Bronchial epithelial cell (primary cell): Measurements from ENCODE around the gene GATC. TPM values are rescaled to one million over a fixed set of nuclear protein-coding genes. Genes with fewer than 3 reads are reported as not detected.

Experiments used
- DNase-seq: peaks from one replicate; pipeline ENCODE4 v3.0.0-alpha.2; 2010; ENCODE audit warnings: low read depth
- FAIRE-seq: peaks from 2 replicates; lab custom pipeline; 2011; peaks lifted over from hg19 to GRCh38; lab: Jason Lieb, UNC
- H3K27me3 ChIP-seq: 2 replicates; pipeline ENCODE4 v1.5.1; 2011; ENCODE audit warnings: low read length; ENCODE audit not compliant: control insufficient read depth, insufficient read depth
- H3K36me3 ChIP-seq: 2 replicates; pipeline ENCODE4 v1.5.1; 2011; ENCODE audit warnings: low read length; ENCODE audit not compliant: control insufficient read depth, insufficient read depth
- H3K4me3 ChIP-seq: 2 replicates; pipeline ENCODE4 v1.5.1; 2011; ENCODE audit warnings: mild to moderate bottlenecking, low read depth, low read length, control low read depth
- total RNA-seq: library from RNA; depleted of rRNA; stranded (reverse); fragments of >200 nt; gene quantifications from 2 replicates; pipeline ENCODE4 v1.2.1, GENCODE V29; 2014
- TF ChIP-seq, protein P1 (sequence below): IDR thresholded peaks from 2 replicates; pipeline ENCODE4 v1.5.1; 2011; ENCODE audit warnings: mild to moderate bottlenecking, moderate library complexity, low read length, control low read depth, inconsistent platforms; ENCODE audit not compliant: insufficient read depth, severe bottlenecking

The GATC gene
- total RNA-seq, 1 donor from 2014 or later = 21.6 TPM

DNA sequence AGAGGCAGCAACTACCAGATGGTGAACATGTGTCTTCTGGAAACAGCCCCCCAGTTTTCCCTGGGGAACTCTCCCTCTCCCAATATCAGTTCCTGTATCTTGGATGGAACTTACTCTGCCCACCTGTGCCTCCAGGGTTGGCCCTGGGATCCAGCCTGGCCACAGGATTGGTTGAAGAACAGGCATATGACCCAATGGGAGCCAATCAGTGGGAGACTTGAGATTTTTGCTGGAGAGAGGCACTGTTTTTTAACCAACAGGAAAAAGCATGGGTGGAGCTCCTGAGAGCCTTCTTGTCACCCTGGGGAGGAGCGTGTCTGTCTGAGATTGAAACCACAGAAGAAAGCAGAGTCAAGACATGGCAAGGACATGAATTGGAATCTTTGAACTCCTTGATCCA, 42.0 kb upstream of the GATC start:
- TF ChIP-seq, protein P1, sequence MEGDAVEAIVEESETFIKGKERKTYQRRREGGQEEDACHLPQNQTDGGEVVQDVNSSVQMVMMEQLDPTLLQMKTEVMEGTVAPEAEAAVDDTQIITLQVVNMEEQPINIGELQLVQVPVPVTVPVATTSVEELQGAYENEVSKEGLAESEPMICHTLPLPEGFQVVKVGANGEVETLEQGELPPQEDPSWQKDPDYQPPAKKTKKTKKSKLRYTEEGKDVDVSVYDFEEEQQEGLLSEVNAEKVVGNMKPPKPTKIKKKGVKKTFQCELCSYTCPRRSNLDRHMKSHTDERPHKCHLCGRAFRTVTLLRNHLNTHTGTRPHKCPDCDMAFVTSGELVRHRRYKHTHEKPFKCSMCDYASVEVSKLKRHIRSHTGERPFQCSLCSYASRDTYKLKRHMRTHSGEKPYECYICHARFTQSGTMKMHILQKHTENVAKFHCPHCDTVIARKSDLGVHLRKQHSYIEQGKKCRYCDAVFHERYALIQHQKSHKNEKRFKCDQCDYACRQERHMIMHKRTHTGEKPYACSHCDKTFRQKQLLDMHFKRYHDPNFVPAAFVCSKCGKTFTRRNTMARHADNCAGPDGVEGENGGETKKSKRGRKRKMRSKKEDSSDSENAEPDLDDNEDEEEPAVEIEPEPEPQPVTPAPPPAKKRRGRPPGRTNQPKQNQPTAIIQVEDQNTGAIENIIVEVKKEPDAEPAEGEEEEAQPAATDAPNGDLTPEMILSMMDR = no peak
- DNase-seq (no peak), FAIRE-seq (no peak)

DNA sequence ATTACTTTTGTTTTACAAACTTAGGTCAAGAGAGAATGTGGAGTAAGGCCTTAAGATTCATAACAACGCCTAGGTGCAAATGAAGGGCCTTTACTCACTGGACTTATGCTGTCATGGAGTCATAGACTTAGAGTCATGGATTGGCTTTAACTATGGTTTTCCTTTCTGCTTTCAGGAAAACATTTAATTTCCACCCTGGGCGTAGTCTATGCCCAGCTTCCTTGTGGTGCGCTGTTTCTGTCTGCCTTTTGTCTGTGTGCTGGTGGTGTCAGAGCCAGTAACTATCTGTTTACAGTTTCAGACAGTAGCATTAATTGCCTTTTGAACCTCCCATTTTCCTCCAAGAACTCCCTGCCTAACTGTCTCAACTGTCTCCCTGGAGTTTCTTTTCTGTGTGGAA, 40.2 kb upstream of the GATC start:
- no peak overlapping the region for H3K4me3 ChIP-seq
- H3K27me3 ChIP-seq = peaks cover 2% of the 10 kb centered on the region
- TF ChIP-seq, protein P1 = no peak
- H3K36me3 ChIP-seq = no peaks in the 10 kb centered on the region
- no peak for DNase-seq
- no peak for FAIRE-seq

More for the DNA sequence above, 42.0 kb upstream of the GATC start:
- Histone ChIP-seq H3K36me3 (no peaks in the 10 kb centered on the region), H3K27me3 (peaks cover 2% of the 10 kb centered on the region), H3K4me3 (no peak overlapping the region)

DNA sequence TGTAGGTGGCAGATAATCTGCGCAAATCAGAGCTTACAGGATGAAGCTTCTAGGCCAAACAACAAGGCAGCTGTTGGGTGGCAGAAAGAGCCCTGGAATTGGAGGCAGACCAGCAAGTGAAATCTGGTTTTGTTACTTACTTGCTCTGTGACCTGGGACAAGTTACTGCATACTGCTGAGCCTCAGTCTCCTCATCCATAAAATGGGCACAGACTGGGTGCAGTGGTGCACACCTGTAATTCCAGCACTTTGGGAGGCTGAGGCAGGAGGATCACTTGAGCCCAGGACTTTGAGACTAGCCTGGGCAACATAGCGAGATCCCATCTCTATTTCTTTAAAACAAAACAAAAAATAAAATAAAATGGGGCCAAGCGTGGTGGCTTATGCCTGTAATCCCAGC, 39.7 kb upstream of the GATC start:
- Histone ChIP-seq H3K27me3 (peaks cover 2% of the 10 kb centered on the region), H3K36me3 (no peaks in the 10 kb centered on the region), H3K4me3 (no peak overlapping the region)
- DNase-seq (no peak), FAIRE-seq (no peak)
- TF ChIP-seq, protein P1 = no peak

DNA sequence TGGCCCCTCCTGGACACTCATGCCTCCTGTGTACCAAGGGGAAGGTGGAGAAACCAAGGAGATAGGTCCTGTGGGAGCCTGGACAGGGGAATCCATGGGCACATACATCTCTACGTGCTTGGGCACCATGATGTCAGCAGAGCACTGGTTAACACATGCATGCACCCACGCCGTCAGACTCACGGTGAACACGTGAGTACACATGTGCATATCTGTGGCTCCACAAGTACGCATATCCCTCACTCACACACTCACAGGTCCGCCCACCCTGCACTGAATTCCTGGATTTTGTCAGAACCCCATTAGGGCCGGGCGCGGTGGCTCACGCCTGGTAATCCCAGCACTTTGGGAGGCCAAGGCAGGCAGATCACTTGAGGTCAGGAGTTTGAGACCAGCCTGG, 37.5 kb upstream of the GATC start:
- DNase-seq = no peak
- TF ChIP-seq, protein P1 = no peak
- H3K36me3 ChIP-seq = no peaks in the 10 kb centered on the region
- no peak overlapping the region for H3K4me3 ChIP-seq
- H3K27me3 ChIP-seq = no peaks in the 10 kb centered on the region
- no peak for FAIRE-seq

DNA sequence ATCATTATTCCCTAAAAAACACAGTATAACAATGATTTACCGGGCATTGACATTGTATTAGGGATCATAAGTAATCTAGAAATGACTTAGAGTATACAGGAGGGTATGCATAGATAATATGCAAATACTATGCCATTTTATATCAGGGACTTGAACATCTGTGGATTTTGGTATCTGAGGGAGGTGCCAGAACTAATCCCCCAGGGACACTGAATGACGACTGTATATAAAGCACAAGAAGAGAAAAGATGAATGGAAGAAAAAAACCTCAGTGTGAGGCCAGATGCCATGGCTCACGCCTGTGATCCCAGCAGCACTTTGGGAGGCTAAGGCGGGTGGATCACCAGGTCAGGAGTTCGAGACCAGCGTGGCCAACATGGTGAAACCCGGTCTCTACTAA, 33.8 kb upstream of the GATC start:
- TF ChIP-seq, protein P1 = no peak
- no peak for DNase-seq
- Histone ChIP-seq H3K27me3 (no peaks in the 10 kb centered on the region), H3K4me3 (no peak overlapping the region), H3K36me3 (no peaks in the 10 kb centered on the region)
- FAIRE-seq = no peak
